ENCODE measurements around the gene PPP6R2.

PPP6R2 gene

DNA sequence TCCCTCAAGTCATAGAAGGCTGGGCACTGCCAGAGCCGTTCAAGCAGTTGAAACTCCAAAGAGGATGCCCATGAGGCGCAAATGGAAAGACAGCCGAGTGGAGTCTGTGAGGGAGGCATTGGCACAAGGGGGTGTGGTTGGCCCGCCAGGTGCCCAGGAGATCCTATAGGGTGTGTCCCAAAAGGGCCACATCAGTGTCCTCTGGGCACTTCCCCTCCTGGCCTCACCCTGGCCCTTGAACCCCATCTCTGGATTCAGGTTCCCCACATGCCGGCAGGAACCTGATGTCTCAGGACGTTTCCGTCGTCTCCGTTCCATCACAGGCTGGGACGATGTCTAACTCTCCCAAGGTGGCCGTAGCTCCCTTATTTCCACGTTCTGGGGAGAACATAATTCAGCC, 77.5 kb downstream of the PPP6R2 start:
- Mint-ChIP-seq H3K4me1 (no peaks in the 10 kb centered on the region), H3K27ac (no peak overlapping the region), H3K27me3 (ENCODE audit: low read depth, poor library complexity) (peaks cover 4% of the 10 kb centered on the region), H3K36me3 (ENCODE audit: low read depth) (peaks cover 50% of the 10 kb centered on the region), H3K4me3 (no peak overlapping the region), H3K9me3 (no peaks in the 10 kb centered on the region)
- DNase-seq = no peak
- TF ChIP-seq, protein P1, sequence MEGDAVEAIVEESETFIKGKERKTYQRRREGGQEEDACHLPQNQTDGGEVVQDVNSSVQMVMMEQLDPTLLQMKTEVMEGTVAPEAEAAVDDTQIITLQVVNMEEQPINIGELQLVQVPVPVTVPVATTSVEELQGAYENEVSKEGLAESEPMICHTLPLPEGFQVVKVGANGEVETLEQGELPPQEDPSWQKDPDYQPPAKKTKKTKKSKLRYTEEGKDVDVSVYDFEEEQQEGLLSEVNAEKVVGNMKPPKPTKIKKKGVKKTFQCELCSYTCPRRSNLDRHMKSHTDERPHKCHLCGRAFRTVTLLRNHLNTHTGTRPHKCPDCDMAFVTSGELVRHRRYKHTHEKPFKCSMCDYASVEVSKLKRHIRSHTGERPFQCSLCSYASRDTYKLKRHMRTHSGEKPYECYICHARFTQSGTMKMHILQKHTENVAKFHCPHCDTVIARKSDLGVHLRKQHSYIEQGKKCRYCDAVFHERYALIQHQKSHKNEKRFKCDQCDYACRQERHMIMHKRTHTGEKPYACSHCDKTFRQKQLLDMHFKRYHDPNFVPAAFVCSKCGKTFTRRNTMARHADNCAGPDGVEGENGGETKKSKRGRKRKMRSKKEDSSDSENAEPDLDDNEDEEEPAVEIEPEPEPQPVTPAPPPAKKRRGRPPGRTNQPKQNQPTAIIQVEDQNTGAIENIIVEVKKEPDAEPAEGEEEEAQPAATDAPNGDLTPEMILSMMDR (IDR thresholded peaks at IDR 0.05) = no peak

DNA sequence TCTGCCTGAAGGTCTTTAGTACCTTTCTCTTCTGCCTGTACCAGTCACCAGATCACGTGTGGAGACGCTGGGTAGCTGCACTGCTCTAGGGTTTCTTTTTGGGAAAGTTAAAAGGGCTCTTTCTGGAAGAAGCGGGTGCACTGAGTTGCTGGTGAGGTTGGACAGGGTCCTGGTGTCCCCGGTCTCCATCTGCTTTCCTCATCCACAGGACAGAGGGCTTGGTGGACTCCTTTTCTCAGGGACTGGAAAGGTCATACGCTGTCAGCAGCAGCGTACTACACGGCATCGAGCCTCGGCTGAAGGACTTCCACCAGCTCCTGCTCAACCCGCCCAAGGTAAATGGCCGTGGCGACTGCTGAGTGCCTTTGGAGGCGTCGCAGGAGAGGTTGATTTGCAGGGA, 78.9 kb downstream of the PPP6R2 start:
- peaks cover 4% of the 10 kb centered on the region for H3K27me3 Mint-ChIP-seq (ENCODE audit: low read depth, poor library complexity)
- peaks cover 54% of the 10 kb centered on the region for H3K36me3 Mint-ChIP-seq (ENCODE audit: low read depth)
- no peak overlapping the region for H3K4me3 Mint-ChIP-seq
- H3K27ac Mint-ChIP-seq = no peak overlapping the region
- H3K4me1 Mint-ChIP-seq = no peaks in the 10 kb centered on the region
- H3K9me3 Mint-ChIP-seq = peaks cover under 1% of the 10 kb centered on the region
- DNase-seq = no peak
- TF ChIP-seq, protein P1 (IDR thresholded peaks at IDR 0.05) = no peak

DNA sequence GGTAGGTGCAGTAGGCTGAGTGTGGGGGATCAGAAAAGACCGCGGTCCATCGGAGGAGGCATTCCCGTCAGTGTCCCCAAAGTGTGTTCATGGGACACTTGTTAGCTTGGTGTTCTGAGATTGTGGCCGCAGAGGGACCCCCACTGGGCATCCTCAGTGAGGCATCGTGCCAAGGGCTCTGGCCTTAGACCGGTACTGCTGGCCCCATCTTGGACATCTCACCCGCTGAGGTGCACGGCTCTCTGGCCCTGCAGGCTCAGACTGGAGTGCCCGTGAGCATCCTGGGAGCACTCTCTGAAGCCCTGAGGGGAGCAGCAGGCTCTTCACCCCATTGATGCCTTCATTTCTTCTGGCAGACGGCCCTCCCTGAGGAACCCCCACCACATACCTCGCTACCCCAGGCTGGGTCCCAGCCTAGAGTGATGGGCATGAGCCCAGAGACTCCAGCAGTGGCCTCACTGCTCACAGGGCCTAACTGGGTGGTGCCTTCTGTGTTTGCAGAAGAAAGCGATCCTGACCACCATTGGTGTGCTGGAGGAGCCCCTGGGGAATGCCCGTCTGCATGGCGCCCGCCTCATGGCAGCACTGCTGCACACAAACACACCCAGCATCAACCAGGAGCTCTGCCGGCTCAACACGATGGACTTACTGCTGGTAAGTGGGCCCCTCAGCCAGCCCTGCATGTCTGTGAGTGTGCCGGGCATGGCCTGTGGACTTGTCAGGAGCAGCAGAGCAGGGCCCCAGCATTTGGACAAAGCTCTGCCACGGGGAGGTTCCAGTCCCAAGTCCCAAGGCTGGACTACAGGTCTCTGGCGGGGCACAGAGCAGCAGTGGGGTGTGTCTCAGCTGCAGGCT, 80.1 kb downstream of the PPP6R2 start:
- peaks cover 4% of the 10 kb centered on the region for H3K27me3 Mint-ChIP-seq (ENCODE audit: low read depth, poor library complexity)
- H3K4me1 Mint-ChIP-seq = no peaks in the 10 kb centered on the region
- no peak overlapping the region for H3K27ac Mint-ChIP-seq
- TF ChIP-seq, protein P1 (IDR thresholded peaks at IDR 0.05) = no peak
- no peak for DNase-seq
- peaks cover 5% of the 10 kb centered on the region for H3K9me3 Mint-ChIP-seq
- H3K4me3 Mint-ChIP-seq = no peak overlapping the region
- H3K36me3 Mint-ChIP-seq (ENCODE audit: low read depth) = peaks cover 58% of the 10 kb centered on the region

DNA sequence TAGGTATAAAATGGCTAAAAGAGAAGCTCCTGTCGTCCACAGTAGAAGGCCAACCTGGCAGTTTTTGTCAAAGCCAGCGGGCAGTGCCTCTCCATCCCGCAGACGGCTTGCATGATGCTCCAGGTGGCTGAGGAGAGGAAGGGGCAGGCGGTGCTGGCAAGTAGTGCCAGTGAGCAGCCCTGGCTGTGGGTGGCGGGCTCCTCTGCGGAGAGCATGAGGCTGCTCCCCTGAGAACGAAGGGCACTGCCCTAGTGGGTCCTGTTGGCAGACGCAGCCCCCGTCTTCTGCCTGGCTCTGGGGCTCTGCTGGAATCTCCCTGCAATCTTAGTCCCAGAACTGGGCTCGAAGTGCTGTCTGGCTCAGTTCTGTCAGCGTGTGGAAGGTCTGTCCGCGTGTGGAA, 80.8 kb downstream of the PPP6R2 start:
- TF ChIP-seq, protein P1 (IDR thresholded peaks at IDR 0.05) = no peak
- Mint-ChIP-seq H3K4me1 (no peaks in the 10 kb centered on the region), H3K27me3 (ENCODE audit: low read depth, poor library complexity) (peaks cover 4% of the 10 kb centered on the region), H3K27ac (no peak overlapping the region), H3K36me3 (ENCODE audit: low read depth) (peaks cover 65% of the 10 kb centered on the region), H3K9me3 (peaks cover 7% of the 10 kb centered on the region), H3K4me3 (no peak overlapping the region)
- DNase-seq = no peak

DNA sequence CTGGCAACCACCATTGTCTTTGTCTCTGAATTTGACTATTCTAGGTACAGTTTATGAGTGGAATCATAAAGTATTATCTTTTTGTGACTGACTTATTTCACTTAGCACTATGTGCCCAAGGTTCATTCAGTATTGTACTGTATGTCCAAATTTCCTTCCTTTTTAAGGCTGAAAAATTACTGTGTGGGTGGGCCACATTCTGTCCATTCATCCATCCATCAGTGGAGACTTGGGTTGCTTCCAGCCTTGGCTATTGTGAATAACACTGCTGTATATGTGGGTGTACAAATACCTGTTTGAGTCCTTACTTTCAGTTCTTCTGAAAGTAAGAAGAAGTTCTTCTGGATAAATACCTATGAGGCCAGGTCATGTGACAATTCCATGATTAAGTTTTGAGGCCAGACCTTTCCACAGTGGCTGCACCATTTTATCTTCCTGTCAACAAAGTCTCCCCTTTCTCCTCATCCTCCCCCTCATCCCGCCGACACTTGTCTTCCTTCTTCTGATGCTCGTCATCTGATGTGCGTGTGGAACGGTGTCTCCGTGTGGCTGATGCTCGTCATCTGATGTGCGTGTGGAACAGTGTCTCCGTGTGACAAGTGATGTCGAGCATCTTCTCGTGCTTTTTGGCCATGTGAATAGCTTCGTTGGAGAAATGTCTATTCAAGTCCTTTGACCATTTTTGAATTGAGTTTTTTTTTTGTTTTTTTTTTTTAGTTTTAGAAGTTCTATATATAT, 82.2 kb downstream of the PPP6R2 start:
- Mint-ChIP-seq H3K36me3 (ENCODE audit: low read depth) (peaks cover 65% of the 10 kb centered on the region), H3K27me3 (ENCODE audit: low read depth, poor library complexity) (no peaks in the 10 kb centered on the region), H3K4me3 (no peak overlapping the region), H3K4me1 (no peaks in the 10 kb centered on the region), H3K9me3 (peaks cover 7% of the 10 kb centered on the region), H3K27ac (peak overlapping the region; percentile 4)
- DNase-seq = no peak
- TF ChIP-seq, protein P1 (IDR thresholded peaks at IDR 0.05) = no peak

Measured in nephron progenitor cell (in vitro differentiated cells).